Testis (tissue), 2 donors: ENCODE measurements around the gene THRB.

Source experiments
- CTCF ChIP-seq, 3 experiments: fragments of 450-650 bp in 2 of 3; fragments of 200-600 bp in 1 of 3; sonication (generic) in 1 of 3; IDR thresholded peaks; one replicate each; pipeline ENCODE4 v1.5.1; 2016 to 2019; ENCODE audit warnings: antibody characterized with exemption in 3 of 3, mild to moderate bottlenecking in 2 of 3, moderate library complexity in 1 of 3
- POLR2A ChIP-seq: fragments of 450-650 bp; IDR thresholded peaks from one replicate; pipeline ENCODE4 v1.6.1; 2017; ENCODE audit warnings: antibody characterized with exemption, mild to moderate bottlenecking, moderate library complexity

- no peak for TF ChIP-seq CTCF (IDR thresholded peaks at IDR 0.05)
- no peak for TF ChIP-seq POLR2A
These were observed 95.0 kb downstream of the THRB start for GRCh38 chr3:24399614-24400013.
